Esophagus muscularis mucosa (tissue), 4 donors: ENCODE data around the gene ULK2. TPM values are rescaled to one million over a fixed set of nuclear protein-coding genes. Genes with fewer than 3 reads are reported as not detected.
"Not testable (repeated sequence)": the region's sequence is repeated elsewhere in the genome, so short reads cannot be mapped to it uniquely, and the experiment has no call there.

Experiments
- DNase-seq: peaks from one replicate; pipeline ENCODE4 v3.0.0-alpha.2; 2017; ENCODE audit errors: extremely low spot score
- H3K27ac ChIP-seq, 4 donors: fragments of 200-600 bp; sonication (generic); replicated peaks in 1 of 4; 1 replicate in 3 of 4; 2 replicates in 1 of 4; pipeline ENCODE4 v1.5.1; 2016 to 2019; ENCODE audit warnings: mild to moderate bottlenecking in 1 of 4
- H3K27me3 ChIP-seq, 4 donors: fragments of 200-600 bp; sonication (generic); one replicate each; pipeline versions ENCODE4 v1.5.1 to v1.6.0; 2016 to 2019
- H3K36me3 ChIP-seq, 4 donors: fragments of 200-600 bp; sonication (generic); one replicate each; pipeline ENCODE4 v1.5.1; 2016 to 2019
- H3K4me1 ChIP-seq, 4 donors: fragments of 200-600 bp; sonication (generic); one replicate each; pipeline ENCODE4 v1.5.1; 2016 to 2019
- H3K4me3 ChIP-seq, 4 donors: fragments of 200-600 bp; sonication (generic); 1 replicate in 2 of 4; 2 replicates in 2 of 4; pipeline ENCODE4 v1.5.1; 2016 to 2019; ENCODE audit warnings: mild to moderate bottlenecking in 4 of 4, moderate library complexity in 1 of 4
- H3K9me3 ChIP-seq, 4 donors: fragments of 200-600 bp; sonication (generic); 1 replicate in 3 of 4; 2 replicates in 1 of 4; pipeline ENCODE4 v1.5.1; 2016 to 2019
- EP300 ChIP-seq: sonication (generic); formaldehyde crosslinking; IDR thresholded peaks from one replicate; pipeline ENCODE4 v1.6.1; 2017; ENCODE audit warnings: antibody characterized with exemption
- POLR2A ChIP-seq: fragments of 450-650 bp; IDR thresholded peaks from one replicate; pipeline ENCODE4 v1.6.1; 2017; ENCODE audit warnings: antibody characterized with exemption, moderate library complexity, mild to moderate bottlenecking, low read depth
- POLR2AphosphoS5 ChIP-seq, 2 donors: sonication (generic); formaldehyde crosslinking; IDR thresholded peaks; one replicate each; pipeline ENCODE4 v1.6.1; 2017; ENCODE audit warnings: antibody characterized with exemption in 2 of 2
- WGBS: methylation state at CpG from one replicate; pipeline ENCODE4 v1.1.5; 2018; 5-methylcytosine and 5-hydroxymethylcytosine counted together
- intact Hi-C: fragments of 100-400 bp; cut with DNase I; formaldehyde crosslinking; loops from one replicate; pipeline ENCODE4 v1.15.1; 2023
- total RNA-seq, 4 donors: library from RNA; depleted of rRNA; stranded (reverse); fragments of >200 nt; gene quantifications; one replicate each; pipeline versions ENCODE4 v1.1.0 to v1.2.1, GENCODE V29; 2016
- TF ChIP-seq, protein P1 (sequence below), 3 experiments: fragments of 200-600 bp in 2 of 3; fragments of 450-650 bp in 1 of 3; sonication (generic) in 2 of 3; IDR thresholded peaks; one replicate each; pipeline ENCODE4 v1.5.1; 2017 to 2019; ENCODE audit warnings: antibody characterized with exemption in 3 of 3, mild to moderate bottlenecking in 2 of 3, moderate library complexity in 1 of 3

The ULK2 gene
- total RNA-seq, 4 donors from 2014 or later = 27.8 to 59.0 (median 43.1) TPM

- no peaks in the 10 kb centered on the region for H3K9me3 ChIP-seq
- H3K4me1 ChIP-seq = peaks cover 6 to 17% (median 12%) of the 10 kb centered on the region in 4 donors
- H3K36me3 ChIP-seq = peaks cover 6 to 28% (median 19%) of the 10 kb centered on the region in 4 donors
- DNase-seq = no peak
- intact Hi-C loops = no loop called here
- no peak overlapping the region for H3K4me3 ChIP-seq
- H3K27me3 ChIP-seq = no peaks in the 10 kb centered on the region
- WGBS = 65% methylated on average over 8 of the region's 8 CpGs
- peak overlapping the region in 1 of 4 donors; percentile 1 for H3K27ac ChIP-seq
- TF ChIP-seq EP300 = no peak
- TF ChIP-seq POLR2A = no peak
- peak; percentile 36 to 48 for TF ChIP-seq POLR2AphosphoS5 (IDR thresholded peaks at IDR 0.05)
- TF ChIP-seq, protein P1, sequence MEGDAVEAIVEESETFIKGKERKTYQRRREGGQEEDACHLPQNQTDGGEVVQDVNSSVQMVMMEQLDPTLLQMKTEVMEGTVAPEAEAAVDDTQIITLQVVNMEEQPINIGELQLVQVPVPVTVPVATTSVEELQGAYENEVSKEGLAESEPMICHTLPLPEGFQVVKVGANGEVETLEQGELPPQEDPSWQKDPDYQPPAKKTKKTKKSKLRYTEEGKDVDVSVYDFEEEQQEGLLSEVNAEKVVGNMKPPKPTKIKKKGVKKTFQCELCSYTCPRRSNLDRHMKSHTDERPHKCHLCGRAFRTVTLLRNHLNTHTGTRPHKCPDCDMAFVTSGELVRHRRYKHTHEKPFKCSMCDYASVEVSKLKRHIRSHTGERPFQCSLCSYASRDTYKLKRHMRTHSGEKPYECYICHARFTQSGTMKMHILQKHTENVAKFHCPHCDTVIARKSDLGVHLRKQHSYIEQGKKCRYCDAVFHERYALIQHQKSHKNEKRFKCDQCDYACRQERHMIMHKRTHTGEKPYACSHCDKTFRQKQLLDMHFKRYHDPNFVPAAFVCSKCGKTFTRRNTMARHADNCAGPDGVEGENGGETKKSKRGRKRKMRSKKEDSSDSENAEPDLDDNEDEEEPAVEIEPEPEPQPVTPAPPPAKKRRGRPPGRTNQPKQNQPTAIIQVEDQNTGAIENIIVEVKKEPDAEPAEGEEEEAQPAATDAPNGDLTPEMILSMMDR (IDR thresholded peaks at IDR 0.05) = no peak
Observed at GRCh38 chr17:19897090-19897837, 29.5 kb upstream of the ULK2 start.

DNA sequence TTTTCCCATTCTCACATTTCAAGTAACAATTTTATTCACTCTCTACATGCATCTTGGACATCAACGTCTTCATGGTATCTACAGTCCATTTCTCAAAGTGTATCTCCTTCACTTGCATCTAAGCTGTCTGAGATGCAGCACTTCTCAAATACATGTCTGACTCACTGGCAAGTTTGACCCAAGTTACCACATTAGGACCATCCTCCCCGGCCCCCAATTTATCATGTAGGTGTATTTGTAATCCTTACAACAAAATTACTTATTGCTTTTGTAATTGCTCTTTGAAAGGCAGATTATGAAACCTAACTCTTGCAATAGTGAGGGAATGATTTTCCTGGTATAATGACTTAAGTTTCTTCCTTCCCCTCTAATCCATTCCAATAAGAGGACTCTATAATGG, 28.9 kb upstream of the ULK2 start:
- Histone ChIP-seq H3K27ac (peak overlapping the region in 1 of 4 donors; percentile 1), H3K4me1 (peaks cover 6 to 17% (median 12%) of the 10 kb centered on the region in 4 donors), H3K4me3 (no peak overlapping the region), H3K27me3 (no peaks in the 10 kb centered on the region), H3K36me3 (peaks cover 5 to 23% (median 16%) of the 10 kb centered on the region in 4 donors), H3K9me3 (no peaks in the 10 kb centered on the region)
- no peak for DNase-seq
- TF ChIP-seq, protein P1 (IDR thresholded peaks at IDR 0.05) = no peak
- TF ChIP-seq POLR2AphosphoS5 (IDR thresholded peaks at IDR 0.05) (no peak), POLR2A (no peak)
- intact Hi-C loops = no loop called here
- WGBS = 72% methylated on average over 2 of the region's 2 CpGs

DNA sequence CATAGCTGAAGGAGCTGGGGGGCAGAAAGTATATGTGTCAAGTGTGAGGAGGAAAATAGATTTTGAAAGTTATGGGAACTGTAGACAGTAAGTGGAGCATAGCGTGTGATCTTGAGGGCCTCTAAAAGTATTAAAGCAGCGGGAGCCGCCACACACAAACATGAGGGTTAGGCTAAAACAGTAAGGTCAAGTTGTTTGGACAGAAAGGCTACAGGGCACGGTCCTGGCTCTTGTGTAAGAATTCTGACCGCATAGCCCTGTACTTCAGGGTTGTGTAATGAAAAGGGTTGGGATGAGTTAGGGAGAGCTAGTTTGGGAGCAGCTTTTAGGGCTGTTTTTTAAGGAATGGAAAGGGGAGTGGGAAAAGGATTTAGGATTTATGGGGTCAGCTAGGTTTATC, 22.8 kb upstream of the ULK2 start:
- WGBS = 87% methylated on average over 5 of the region's 5 CpGs
- intact Hi-C loops, H3K36me3 ChIP-seq: not testable (repeated sequence)

GRCh38 chr17:19890001-19890400, 22.3 kb upstream of the ULK2 start:
- WGBS = 97% methylated on average over 5 of the region's 5 CpGs
- H3K27me3 ChIP-seq, H3K27ac ChIP-seq, H3K4me1 ChIP-seq, H3K36me3 ChIP-seq, H3K9me3 ChIP-seq, H3K4me3 ChIP-seq, intact Hi-C loops, DNase-seq: not testable (repeated sequence)

More for the DNA sequence above, 22.8 kb upstream of the ULK2 start:
- not testable (repeated sequence) for DNase-seq, H3K4me3 ChIP-seq, H3K27me3 ChIP-seq, H3K27ac ChIP-seq, H3K9me3 ChIP-seq, H3K4me1 ChIP-seq

- H3K27me3 ChIP-seq = no peaks in the 10 kb centered on the region
- no peaks in the 10 kb centered on the region for H3K4me1 ChIP-seq
- H3K4me3 ChIP-seq = no peak overlapping the region
- intact Hi-C loops = no loop called here
- DNase-seq = no peak
- no peaks in the 10 kb centered on the region for H3K9me3 ChIP-seq
- no peaks in the 10 kb centered on the region for H3K36me3 ChIP-seq
- TF ChIP-seq, protein P1 (IDR thresholded peaks at IDR 0.05) = no peak
- TF ChIP-seq POLR2AphosphoS5 (IDR thresholded peaks at IDR 0.05) (no peak), EP300 (no peak), POLR2A (no peak)
- H3K27ac ChIP-seq = no peak overlapping the region
Observed at GRCh38 chr17:19886116-19886515, 18.4 kb upstream of the ULK2 start.
